DND-41 (cell line): ENCODE measurements around the gene ATP10A.

Experiments
- CTCF ChIP-seq: IDR thresholded peaks from 2 replicates; pipeline ENCODE4 v1.5.1; 2012; ENCODE audit warnings: borderline replicate concordance, low read length, moderate library complexity, mild to moderate bottlenecking; ENCODE audit not compliant: poor library complexity, severe bottlenecking; ENCODE audit errors: extremely low read depth
- EZH2 ChIP-seq: IDR thresholded peaks from 3 replicates; pipeline ENCODE4 v1.6.1; 2012; ENCODE audit warnings: borderline replicate concordance, low read depth, mild to moderate bottlenecking, moderate library complexity, low read length, inconsistent platforms; ENCODE audit not compliant: severe bottlenecking

GRCh38 chr15:25894371-25894902 lies 31.3 kb upstream of the ATP10A start:
- no peak for TF ChIP-seq CTCF
- TF ChIP-seq EZH2 = no peak
